Stimulated activated CD8-positive, alpha-beta memory T cell treated with anti-CD3 and anti-CD28 coated beads, Interleukin-4, amount 100 ng/mL, for 24 hours (primary cell): ENCODE measurements around the gene SLC17A6.

Experiments
- DNase-seq: peaks from one replicate; pipeline ENCODE4 v3.0.0-alpha.2; 2020; ENCODE audit warnings: low read depth

The SLC17A6 gene

DNA sequence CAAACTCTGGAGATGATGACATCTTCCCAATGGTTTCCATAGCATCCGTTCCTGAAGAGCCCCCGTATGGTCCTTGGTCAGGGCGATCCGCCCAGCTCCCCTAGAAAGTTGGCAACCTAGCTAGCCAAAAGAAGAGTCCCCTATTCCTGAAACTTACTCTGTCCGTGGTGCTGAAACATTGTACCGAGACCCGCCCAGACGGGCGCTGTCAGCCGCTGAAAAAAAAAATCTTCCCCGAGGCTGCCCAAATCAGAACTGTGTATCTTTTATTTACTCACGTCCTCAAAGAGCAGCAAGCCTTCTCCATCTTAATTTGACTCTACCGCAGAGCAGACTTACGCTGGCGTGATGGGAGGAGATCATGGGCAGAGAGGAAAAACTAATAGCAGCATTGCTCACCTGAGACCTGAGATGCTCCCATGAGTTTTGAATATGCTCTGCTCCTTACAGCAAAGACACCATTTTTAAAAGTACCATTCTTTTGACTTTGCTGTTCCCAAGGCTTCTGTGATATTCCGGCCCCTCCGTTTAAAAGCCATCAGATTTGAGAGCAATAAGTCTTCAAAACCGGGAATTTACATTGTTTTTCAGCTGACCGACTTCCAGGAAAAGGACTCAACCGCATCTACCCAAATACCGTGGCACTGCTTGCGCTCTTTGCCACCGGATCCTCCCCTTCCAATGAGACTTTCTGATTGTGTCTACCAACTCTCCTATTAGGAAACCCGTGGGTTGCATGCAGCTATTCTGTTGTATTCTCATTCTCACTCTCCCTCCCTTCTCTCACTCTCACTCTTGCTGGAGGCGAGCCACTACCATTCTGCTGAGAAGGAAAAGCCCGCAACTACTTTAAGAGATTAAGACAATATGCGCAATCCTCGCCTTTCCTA lies at the start of gene SLC17A6:
Gene SLC17A6, plus strand, starts transcription at position 786 of the 890 bp plus-strand sequence. CDS start 153 bp downstream, outside the sequence.
- no peak for DNase-seq

GRCh38 chr11:22302368-22302767 lies 35.8 kb upstream of the SLC17A6 start:
- no peak for DNase-seq

DNA sequence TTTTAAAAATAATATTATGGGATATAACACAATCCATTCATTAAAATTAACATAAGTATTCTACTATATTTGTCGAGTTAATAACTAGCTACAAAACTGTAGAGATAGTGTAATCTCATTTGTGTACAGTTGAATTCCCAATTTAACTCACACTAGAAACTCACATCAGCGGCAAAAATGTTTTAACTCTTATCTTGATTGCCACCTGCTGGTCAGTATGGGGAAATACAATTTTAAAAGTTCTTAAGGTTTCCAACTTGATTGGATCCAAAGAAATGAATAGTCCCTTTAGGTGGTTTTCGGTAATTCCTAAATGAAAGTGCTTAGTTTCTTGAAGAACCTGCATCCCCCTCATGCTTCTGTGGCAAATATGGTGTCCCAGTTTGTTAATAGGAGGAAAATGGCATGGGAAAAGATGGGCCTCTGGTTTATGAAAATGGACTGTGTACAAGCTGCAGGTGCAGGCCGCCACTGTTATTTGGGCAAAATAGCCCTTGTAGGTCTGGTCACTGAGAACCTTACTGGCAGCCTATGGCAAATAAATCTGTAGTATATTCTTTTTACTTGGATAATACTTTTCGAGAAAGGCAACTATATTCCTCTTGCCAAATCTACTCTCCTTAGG lies 33.7 kb upstream of the SLC17A6 start:
- no peak for DNase-seq

- no peak for DNase-seq
Observed at GRCh38 chr11:22317656-22318055, 20.5 kb upstream of the SLC17A6 start.

- DNase-seq = no peak
Observed at GRCh38 chr11:22331771-22332170, 6.4 kb upstream of the SLC17A6 start.

DNA sequence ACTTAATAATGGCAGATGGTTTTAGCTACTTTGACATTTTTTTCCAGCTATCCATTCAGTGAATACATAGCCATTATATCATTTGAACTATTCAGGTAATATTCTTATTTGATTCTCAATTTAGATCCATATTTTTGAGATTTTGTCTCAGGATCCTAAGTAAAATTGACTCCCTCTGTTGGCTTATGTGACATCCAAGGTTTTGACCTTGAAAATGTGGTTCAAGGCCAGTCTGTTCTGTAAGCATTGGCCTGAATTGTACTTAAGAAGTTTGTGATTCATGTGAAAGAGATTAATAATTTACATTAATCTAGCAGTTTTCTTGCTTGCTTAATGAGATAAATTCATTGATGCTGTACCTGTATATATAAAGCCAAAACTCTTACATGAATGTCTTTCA lies 1.6 kb upstream of the SLC17A6 start:
- no peak for DNase-seq

GRCh38 chr11:22339611-22340010 lies 1.4 kb downstream of the SLC17A6 start:
- DNase-seq = no peak

- no peak for DNase-seq
Observed at GRCh38 chr11:22340235-22340634, 2.1 kb downstream of the SLC17A6 start.

GRCh38 chr11:22340701-22341587 lies 2.8 kb downstream of the SLC17A6 start:
- DNase-seq = no peak

DNA sequence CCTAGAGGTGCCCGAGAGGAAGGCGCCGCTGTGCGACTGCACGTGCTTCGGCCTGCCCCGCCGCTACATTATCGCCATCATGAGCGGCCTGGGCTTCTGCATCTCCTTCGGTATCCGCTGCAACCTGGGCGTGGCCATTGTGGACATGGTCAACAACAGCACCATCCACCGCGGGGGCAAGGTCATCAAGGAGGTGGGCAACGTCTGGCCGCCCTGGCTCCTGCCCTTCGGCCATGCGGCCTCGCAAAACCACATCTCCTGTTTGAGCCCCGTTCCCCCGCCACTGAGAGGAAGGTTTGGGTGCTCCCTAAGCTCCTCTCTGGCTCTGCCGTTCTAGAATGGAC lies 3.4 kb downstream of the SLC17A6 start:
- DNase-seq = no peak

- no peak for DNase-seq
Observed at GRCh38 chr11:22342211-22343031, 4.2 kb downstream of the SLC17A6 start.

DNA sequence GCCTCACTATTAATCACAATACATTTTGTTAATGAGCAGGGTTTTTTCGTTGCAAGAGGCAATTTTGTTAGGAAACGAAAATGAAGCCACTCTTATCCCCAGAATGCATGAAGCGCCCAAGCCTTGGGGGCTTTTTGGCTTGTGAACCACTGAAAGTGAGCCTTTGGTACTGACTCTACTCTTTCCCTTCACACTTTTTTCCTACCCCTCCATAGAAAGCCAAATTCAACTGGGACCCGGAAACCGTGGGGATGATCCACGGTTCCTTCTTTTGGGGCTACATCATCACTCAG lies 4.8 kb downstream of the SLC17A6 start:
- no peak for DNase-seq

DNA sequence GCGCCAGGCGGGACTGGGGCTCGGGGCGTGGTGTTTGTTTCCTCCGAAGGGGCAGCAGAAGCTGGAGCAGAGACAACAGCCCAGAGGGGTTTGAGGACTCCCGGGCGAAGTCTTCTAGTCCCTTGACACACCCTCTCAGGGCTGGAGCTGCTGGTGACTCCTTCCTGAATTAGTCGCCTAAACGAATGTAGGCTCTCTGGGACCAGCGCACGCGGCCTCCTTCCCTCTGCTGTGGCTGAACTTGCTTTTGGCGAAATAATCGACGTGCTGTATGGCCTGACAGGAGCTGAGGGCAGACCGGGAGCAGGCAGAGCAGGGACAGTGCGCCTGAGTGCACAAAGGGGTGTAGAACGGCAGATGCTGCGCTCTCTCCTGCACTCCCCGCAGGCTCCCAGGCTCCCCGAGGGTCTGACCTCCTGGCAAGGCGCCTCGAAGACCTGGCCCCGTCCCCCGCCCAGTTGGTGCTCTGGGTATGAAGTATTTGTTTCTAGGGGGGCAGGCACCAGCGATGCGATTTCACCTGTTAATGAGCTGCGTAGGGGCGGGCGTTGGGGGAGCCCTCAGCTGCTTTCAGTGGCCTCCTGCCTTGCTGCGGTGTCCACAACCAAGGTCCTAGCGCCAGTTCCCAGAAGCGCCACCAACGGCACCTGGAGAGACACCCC lies 5.3 kb downstream of the SLC17A6 start:
- DNase-seq = no peak

GRCh38 chr11:22344081-22344480 lies 5.9 kb downstream of the SLC17A6 start:
- no peak for DNase-seq

DNA sequence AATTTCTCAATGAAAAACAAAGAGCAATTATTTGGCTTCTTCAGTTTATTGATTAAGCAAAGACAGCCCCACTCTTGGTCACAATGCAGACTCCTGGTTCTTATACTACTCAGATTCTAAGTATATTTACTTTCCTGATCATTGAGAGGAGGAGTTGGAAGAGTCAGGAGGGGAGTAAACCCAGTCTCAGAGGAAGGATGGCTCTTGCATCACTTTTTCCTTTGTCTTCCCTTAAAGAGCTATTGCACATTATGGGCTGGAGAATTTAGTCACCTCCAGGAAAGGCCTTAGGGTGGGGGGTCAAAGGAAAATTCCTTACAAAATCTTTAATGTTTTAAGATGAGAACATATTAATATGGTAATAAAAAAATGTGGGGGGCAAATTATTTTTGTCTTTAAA lies 8.1 kb downstream of the SLC17A6 start:
- DNase-seq = no peak

- DNase-seq = no peak
Observed at GRCh38 chr11:22347857-22348487, 9.8 kb downstream of the SLC17A6 start.

DNA sequence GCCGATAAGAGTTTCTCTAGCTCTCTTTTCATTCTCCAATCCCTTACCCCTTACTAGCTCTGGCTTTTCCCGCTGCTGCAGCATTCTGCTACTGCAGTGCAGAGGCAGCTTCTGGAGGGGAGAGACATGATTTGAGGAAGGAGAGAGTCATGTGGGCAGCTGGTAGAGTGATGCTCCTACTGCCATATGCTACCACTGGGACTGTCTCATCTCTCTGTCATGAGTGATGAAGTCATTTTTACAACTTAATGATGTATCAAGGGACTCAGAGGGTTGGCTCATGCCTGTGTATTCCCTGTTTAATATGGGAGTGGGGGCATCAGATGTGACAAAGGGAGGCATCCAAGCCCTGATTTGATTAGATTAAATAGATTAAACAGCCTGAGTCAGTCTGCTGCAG lies 11.3 kb downstream of the SLC17A6 start:
- no peak for DNase-seq

DNA sequence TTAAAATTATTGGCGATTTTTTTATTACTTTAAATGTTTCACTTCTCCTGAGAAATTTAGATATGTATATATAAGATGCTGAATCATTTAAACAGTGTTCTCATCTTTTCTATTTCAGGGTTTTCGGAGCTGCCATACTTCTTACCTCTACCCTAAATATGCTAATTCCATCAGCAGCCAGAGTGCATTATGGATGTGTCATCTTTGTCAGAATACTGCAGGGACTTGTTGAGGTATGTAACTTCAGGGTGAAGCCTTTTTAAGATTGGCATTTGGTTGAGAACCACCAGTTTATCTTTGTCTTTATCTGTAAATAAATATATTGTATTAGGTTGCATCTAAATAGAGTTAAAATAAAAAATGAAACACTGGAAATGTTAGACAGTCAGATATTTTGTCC lies 21.1 kb downstream of the SLC17A6 start:
- no peak for DNase-seq

- no peak for DNase-seq
Observed at GRCh38 chr11:22371160-22371559, 33.0 kb downstream of the SLC17A6 start.

GRCh38 chr11:22387126-22387525 lies 48.9 kb downstream of the SLC17A6 start:
- DNase-seq = no peak
